Hematopoietic multipotent progenitor cell treated with erythropoietin and hydrocortisone succinate and interleukin-3 and kit ligand, for 4 days (in vitro differentiated cells): ENCODE measurements around the gene RADIL.
A peak's percentile ranks its signal among the peaks of the same experiment; 100 is the strongest.
"Not testable (repeated sequence)": the region's sequence is repeated elsewhere in the genome, so short reads cannot be mapped to it uniquely, and the experiment has no call there.

ENCODE experiments used
- DNase-seq: peaks from one replicate; pipeline ENCODE4 v3.0.0-alpha.2; 2015

RADIL gene

GRCh38 chr7:4808026-4808425 is 75.5 kb downstream of the RADIL start:
- DNase-seq, result no peak

- DNase-seq, result no peak
Measured at GRCh38 chr7:4807598-4808016, 75.9 kb downstream of the RADIL start.

- no peak for DNase-seq
Measured at GRCh38 chr7:4806983-4807597, 76.4 kb downstream of the RADIL start.

- DNase-seq, result no peak
Measured at GRCh38 chr7:4805984-4806300, 77.6 kb downstream of the RADIL start.

- no peak for DNase-seq
Measured at GRCh38 chr7:4805110-4805983, 78.2 kb downstream of the RADIL start.

GRCh38 chr7:4803397-4804241 is 79.9 kb downstream of the RADIL start:
- DNase-seq, result no peak

GRCh38 chr7:4802577-4802976 is 80.9 kb downstream of the RADIL start:
- not testable (repeated sequence) for DNase-seq

DNA sequence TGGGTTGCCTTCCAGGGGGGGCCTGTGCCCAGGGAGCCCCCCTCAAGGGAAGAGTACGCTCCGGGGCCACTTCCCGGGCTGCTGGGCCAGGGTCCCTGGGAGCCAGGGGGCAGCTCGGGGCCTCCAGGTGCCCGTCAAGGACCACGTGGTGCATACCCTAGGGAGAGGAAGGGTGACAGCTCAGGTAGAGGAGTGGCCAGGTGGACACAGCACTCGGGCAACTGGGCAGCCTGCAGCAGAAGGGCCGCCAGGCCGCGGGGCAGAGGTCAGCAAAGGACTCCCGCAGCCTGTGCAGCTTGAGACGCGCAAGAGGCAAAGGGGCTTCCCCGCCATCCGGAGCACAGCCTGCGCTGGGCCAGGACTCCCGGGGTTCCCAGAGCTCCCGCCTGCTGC is 81.7 kb downstream of the RADIL start:
- no peak for DNase-seq

GRCh38 chr7:4800926-4801838 is 82.3 kb downstream of the RADIL start:
- no peak for DNase-seq

DNA sequence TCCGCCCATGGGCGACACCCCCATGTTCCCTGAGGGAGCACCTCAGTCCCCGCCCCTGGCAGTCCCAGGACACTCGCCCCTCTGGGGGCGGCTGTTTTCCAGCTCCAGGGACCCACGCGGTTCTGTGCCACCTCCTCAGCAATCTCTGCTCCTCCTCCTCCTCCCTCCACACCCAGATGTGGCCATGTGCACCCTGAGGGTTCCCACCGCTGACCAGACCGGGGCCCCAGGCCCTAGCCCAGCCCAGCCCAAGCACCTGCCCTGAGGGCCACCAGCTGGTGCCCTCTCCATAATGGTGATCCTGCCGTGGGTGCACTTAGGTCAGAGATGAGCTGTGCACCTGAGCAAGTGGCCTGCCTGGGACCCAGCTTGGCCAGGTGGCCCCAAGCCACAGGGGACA is 83.0 kb downstream of the RADIL start:
- DNase-seq, result no peak

GRCh38 chr7:4799508-4800268 is 83.8 kb downstream of the RADIL start:
- no peak for DNase-seq

DNA sequence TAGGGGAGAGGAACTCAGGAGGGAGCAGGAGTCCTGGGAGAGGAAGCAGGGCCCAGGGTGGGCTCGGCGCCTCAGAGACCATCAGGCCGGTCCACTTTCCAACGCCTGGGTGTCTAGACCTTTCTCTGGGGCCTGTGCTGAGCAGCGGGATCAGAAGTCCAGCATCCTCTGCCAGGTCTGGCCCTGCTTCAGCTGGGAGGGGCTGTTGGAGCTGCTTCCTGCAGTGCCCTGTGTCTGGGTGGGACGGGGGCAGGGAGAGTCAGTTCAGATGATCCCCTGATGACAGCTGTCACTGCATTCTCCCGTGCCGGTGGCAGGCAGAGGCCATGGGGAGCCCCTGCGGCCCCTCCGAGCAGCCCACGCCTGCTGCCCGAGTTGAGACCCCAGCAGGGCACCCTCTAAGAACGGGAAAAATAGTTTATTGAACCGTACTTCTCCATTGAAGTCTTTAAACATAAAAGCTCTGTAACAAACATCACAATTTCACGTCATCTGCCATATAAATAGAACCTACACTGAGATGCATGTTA is 84.7 kb downstream of the RADIL start:
- no peak for DNase-seq

DNA sequence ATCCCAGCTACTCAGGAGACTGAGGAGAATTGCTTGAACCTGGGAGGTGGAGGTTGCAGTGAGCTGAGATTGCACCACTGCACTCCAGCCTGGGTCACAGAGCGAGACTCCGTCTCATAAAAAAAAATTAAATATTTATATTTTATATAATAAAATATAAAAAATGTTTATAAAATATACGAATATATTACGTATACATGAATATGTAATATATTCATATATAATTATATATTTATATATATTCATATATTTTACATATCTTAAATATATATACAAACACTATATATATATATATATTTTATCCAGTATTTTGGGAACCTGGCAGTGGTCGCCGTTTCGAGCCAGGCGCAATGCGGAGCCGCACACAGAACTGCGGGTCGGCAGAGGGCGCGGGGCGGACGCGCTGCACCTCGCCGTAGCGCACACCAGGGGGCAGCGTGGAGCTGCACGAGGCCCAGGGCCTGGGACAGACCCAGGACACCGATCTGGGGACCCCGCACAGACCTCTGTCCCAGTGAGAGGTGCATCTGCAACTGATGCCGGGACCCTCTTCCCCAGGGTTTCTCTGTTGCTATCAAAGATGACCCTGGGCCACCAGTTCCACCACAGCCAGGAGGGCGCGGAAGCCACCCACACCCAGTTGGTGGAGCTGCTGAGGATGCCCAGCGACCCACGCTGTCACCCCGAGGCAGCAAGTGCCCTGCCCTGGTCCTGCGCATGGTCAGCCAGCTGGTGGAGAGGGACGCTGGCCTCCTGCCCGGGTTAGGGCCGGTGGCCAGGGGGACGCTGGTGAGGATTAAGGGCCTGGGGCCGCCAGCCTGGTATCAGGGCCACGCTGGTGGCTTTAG is 85.4 kb downstream of the RADIL start:
- DNase-seq, result peak; percentile 72

- no peak for DNase-seq
Measured at GRCh38 chr7:4796453-4796852, 87.1 kb downstream of the RADIL start.

GRCh38 chr7:4794591-4795350 is 88.7 kb downstream of the RADIL start:
- DNase-seq, result no peak

- DNase-seq, result not testable (repeated sequence)
Measured at GRCh38 chr7:4794171-4794570, 89.3 kb downstream of the RADIL start.

DNA sequence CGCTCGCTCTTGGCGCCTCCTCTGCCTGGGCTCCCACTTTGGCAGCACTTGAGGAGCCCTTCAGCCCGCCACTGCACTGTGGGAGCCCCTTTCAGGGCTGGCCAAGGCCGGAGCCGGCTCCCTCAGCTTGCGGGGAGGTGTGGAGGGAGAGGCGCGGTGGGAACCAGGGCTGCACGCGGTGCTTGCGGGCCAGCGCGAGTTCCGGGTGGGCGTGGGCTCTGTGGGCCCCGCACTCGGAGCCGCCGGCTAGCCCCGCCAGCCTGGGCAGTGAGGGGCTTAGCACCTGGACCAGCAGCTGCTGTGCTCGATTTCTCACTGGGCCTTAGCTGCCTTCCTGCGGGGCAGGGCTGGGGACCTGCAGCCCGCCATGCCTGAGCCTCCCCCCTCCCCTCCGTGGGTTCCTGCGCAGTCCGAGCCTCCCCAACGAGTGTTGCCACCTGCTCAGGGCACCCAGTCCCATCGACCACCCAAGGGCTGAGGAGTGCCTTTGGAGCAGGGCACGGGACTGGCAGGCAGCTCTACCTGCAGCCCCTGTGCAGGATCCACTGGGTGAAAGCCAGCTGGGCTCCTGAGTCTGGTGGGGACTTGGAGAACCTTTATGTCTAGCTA is 90.0 kb downstream of the RADIL start:
- DNase-seq, result not testable (repeated sequence)

- peak; percentile 61 for DNase-seq
Measured at GRCh38 chr7:4792537-4793126, 90.9 kb downstream of the RADIL start.
